ENCODE measurements around the gene ARFRP1.

- no peak for TF ChIP-seq POLR2AphosphoS5 (IDR thresholded peaks at IDR 0.05; ENCODE audit: low read depth, low read length)
- no peak for TF ChIP-seq POLR2A (IDR thresholded peaks at IDR 0.05; ENCODE audit: low read depth, low read length)
- no peak for TF ChIP-seq TAF1 (IDR thresholded peaks at IDR 0.05; ENCODE audit: borderline replicate concordance, low read depth, low read length)
Measured at GRCh38 chr20:63682384-63683139, 25.2 kb downstream of the ARFRP1 start.

All from GM12892 (cell line).